ENCODE data around the gene NBPF9.
"Not testable (repeated sequence)": the region's sequence is repeated elsewhere in the genome, so short reads cannot be mapped to it uniquely, and the experiment has no call there.

Gene NBPF9

DNA sequence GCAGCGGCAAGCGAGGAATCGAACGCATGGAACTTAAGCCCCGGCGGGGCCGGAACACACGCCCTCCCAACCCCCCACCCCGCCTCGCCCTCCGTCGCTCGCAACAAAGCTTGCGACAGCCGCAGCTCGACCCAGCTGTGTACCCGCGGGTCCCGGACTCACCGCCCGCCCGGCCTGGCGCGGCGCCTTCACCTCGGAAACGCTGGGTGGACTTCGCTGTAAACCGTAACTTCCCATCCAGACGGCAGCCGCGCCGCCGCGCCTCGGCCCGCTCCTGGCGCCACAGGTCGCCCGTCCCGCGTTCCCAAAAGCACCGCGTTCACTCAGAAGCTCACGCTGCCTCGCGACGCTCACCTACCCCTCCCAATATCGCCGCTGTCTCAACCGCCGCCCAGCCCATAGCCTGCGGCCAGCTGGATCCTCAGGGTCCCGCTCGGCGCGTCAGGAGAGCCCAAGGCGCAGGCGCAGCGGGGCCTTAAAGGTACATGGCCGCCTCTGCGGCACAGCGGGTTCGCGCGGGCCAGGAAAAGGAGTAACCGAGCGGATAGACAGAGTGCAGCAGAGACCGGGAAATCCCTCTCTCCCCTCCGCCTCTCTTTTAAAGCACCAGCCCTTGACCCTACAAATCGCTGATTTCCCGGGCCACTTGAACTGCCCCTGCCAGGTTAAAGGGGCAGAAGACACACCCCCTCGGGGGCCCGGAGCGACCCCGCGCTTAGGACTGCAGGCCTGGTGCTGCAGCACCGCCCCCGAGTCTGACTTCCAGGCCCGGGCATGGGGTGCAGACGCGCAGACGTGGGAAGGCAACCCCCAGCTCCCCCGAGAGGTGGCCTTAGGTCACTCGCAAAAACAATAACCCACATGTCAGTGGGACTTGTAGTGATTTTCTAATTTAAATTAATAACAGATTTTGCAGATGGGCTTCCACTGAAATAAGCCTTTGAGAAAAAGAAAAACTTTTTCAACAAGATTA, at the start of gene NBPF9:
TSS of gene NBPF9 (minus strand) at position 443 of the 973 bp plus-strand sequence. CDS start 21,412 bp downstream, outside the sequence.
- DNase-seq: peak; percentile 65 to 71

DNA sequence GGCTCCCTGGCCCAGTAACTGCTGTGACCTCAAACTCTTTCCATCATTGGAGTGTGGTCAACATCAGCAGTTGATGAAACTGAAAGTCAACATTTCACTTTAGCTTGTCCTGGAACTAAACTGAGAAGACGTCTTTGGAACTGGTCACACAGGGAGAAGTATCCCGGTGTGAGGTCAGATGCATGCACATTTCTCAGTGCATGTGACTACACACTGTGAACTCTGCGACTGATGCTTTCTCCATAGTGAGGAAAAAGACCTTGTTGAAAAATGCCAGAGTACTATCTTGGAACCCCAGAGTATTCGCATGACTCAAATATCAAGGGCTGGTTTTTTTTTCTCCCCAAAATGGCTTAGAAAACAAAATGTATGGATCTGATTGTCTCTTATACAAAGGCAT, 46.6 kb upstream of the NBPF9 start:
- not testable (repeated sequence) for DNase-seq

DNA sequence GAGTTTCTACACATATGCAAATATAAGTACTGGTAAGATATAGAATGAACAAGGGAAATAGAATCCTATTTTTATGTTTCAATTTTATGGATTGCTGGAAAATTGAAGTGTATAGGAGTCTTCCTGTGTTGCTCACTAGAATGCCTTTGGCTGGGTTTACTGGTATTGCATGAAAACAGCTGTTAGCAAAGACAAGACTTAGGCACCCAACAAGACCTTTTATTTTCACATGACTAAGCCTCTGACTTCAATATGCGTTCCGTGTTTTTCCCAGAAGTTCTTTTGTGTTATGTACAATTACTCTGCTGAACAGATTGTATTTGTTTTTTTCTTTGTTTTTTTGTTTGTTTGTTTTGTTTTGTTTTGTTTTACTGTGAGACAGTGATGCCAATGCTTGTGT, 34.2 kb upstream of the NBPF9 start:
- DNase-seq: not testable (repeated sequence)

GRCh38 chr1:149130938-149131337, 27.6 kb upstream of the NBPF9 start:
- DNase-seq: not testable (repeated sequence)

GRCh38 chr1:149129245-149129644, 25.9 kb upstream of the NBPF9 start:
- not testable (repeated sequence) for DNase-seq

- not testable (repeated sequence) for DNase-seq
Measured at GRCh38 chr1:149126555-149127145, 23.3 kb upstream of the NBPF9 start.

GRCh38 chr1:149123948-149124926, 20.9 kb upstream of the NBPF9 start:
- DNase-seq: peak in 1 of 2 experiments; percentile 25

DNA sequence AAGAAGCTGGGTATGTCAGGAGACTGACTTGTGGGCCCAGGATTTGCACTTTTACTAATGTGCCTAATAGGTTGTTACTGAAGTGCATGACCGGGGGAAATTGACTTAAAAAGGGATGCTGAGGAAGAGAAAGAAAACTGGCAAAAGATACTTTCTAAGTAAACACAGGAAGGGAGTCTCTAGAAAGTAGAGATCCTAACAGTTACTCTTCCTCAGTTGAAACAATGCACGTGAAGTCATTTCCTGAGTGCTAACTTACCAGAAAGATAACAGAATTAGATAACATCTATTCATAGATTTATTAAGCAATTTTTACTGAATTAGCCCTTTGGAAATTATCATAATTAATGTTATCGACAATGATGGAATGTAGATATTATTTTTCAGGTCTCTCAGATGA, 9.5 kb upstream of the NBPF9 start:
- not testable (repeated sequence) for DNase-seq

GRCh38 chr1:149110343-149110742, 7.0 kb upstream of the NBPF9 start:
- not testable (repeated sequence) for DNase-seq

- DNase-seq: peak; percentile 34 to 36
Measured at GRCh38 chr1:149102574-149102973, 777 bp downstream of the NBPF9 start.

- not testable (repeated sequence) for DNase-seq
Measured at GRCh38 chr1:149098276-149098675, 5.1 kb downstream of the NBPF9 start.

GRCh38 chr1:149093155-149093554, 10.2 kb downstream of the NBPF9 start:
- not testable (repeated sequence) for DNase-seq

DNA sequence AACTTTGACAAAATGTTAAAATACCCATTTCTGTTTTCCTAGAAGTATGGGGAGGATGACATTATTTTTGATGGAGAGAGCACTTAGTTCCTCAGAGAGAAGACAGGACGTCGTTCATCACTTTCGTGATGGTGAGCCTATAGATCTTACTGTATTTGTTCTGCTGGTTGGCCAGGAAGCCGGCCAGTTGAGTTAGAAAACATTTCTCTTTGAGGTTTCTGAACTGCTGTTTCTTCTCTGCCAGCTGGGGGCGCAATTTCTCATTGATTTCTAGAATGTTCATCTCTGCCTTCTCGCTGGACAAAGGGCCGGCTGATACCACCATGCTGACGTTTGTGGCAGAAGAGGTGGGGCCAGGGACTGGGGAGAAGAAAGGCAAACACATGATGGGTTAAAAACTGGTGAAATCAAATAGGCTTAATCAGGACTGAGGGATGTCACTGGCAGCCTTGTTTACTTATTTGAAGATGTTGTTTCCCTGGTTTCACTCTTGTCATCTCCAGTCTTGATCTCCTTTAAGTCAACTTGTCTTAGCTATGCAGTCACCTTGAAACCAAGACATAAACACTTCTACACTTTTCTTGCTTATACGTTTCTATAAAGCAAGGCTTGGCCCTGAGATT, 27.7 kb downstream of the NBPF9 start:
- not testable (repeated sequence) for DNase-seq

- not testable (repeated sequence) for DNase-seq
Measured at GRCh38 chr1:149064611-149065010, 38.7 kb downstream of the NBPF9 start.

- not testable (repeated sequence) for DNase-seq
Measured at GRCh38 chr1:149043056-149043455, 60.3 kb downstream of the NBPF9 start.

- not testable (repeated sequence) for DNase-seq
Measured at GRCh38 chr1:149033916-149034315, 69.4 kb downstream of the NBPF9 start.

GRCh38 chr1:149024327-149024726, 79.0 kb downstream of the NBPF9 start:
- DNase-seq: not testable (repeated sequence)

DNA sequence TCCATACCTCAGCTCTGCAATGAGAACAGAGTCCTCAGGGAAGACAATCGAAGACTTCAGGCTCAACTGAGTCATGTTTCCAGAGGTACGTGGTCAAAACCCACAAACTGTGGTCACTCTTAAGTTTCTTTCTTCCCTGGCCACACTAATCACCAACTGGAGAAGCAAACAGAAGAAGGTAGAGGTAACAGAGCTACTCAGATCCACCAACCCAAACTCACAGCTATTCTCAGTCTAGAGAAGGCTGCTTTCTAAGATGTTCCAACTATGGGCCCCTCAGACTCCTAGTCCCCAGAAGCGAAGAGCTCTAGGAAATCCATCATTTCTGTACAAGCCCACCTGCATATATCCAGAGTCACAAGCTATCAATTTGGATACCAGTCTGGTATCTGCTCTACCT, 84.8 kb downstream of the NBPF9 start:
- not testable (repeated sequence) for DNase-seq

GRCh38 chr1:149016626-149017025, 86.7 kb downstream of the NBPF9 start:
- not testable (repeated sequence) for DNase-seq

DNA sequence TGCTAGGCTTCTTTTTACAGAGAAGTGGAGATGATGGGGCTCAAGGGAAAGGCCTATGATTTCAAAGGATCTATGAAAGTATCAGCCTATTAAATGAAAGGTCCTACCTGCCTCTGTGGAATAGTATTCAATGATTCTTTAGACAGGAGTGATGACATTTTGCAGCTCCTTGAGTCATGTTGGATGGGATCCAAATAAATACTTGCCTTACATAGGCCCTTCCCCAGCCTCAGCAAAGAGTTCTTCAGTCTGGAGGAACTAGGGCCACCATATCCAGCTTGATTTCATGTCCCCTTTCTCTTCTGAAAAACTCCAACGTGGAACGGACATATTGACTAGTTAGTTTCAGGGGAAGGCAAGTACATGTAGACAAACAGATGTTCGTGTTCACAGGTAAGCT, 87.8 kb downstream of the NBPF9 start:
- not testable (repeated sequence) for DNase-seq

DNA sequence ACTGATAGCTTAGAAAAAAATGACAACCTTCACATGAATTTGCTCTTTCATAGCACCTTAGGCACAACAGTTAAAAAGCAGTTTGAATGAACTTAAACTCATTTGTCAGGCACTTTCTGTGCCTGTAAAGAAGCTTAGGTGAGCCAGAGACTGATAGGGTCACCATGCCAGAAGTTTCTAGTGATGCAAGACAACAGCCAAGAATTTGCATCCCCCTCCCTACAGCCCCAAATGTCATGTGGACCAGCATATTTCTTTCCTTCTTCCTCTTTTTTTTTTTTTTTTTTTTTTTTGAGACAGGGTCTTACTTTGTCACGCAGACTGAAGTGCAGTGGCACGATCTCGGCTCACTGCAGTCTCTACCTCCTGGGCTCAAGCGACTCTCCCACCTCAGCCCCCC, 89.8 kb downstream of the NBPF9 start:
- DNase-seq: not testable (repeated sequence)

GRCh38 chr1:149012599-149012998, 90.8 kb downstream of the NBPF9 start:
- DNase-seq: not testable (repeated sequence)
